HG03378 (cell line): ENCODE measurements around the gene SULT4A1.

ENCODE experiments used
- ATAC-seq: cut with Tn5 transposase; IDR thresholded peaks from one replicate; pipeline ENCODE4 v1.9.1; 2021; ENCODE audit warnings: mild to moderate bottlenecking, moderate library complexity; ENCODE audit not compliant: unreplicated experiment

Gene SULT4A1

DNA sequence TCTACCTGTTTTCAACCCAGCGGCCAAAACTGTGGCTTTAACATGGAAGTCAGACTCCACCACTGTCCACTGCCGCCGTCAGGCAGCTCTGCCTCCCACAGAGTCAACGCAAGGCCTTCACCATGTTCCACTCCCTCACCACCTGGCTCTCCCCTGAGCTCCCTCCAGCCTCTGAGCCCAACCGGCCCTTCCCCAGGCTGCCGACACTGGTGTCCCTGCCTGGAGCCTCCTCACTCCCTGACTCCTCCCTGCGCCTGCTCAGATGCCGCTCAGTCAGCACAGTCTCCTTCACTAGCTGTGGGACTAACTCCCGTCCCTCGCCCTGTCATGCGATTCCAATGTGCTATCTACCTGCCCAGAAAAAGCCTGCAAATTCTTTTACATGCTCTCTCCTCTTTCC lies 16.3 kb downstream of the SULT4A1 start:
- no peak for ATAC-seq

DNA sequence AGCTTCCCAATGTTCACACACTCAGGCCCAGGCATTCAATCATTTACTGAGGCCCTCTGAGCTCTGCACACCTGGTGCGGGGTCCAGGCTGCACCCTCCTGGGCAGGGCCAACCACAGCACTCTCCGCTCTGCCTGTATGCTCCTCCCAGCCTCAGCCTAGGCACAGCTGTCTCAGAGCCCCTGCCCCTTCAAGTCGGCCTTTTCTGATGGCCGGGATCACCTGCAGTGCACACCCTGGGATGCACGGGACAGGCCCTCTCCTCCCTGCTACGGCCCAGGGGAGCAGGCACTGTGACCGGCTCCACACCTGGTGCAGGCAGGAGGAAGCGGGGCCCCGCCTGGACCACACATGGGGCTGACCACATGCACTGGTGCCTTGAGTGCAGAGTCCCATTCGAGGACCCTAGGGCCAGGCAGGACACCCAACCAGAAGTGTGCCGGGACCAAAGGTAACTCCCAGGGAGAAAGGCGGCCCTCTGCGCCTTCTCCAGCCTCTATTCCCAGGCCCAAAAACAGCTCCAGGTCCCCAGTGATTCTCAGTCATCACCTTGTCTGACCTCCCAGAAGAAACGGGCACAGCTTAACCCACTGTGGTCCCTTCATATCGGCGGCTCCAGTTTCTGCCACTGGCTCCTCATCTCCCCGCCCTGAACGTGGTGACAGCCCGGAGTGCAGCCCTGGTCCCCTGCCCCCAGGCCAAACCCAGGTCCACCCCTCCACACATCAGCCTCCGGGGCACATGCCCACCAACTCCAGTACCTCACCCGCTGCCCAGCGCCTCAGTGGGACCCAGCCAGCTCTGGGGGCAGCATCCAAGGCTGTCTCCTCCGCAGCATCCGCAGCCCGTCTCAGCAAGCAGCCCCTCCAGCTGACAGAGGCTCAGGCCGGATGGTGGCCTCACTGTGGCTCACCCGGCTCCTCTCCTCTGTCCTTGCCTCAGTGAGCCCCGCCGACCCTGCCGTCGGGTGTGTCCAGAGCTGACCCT lies 17.5 kb downstream of the SULT4A1 start:
- ATAC-seq, result no peak

DNA sequence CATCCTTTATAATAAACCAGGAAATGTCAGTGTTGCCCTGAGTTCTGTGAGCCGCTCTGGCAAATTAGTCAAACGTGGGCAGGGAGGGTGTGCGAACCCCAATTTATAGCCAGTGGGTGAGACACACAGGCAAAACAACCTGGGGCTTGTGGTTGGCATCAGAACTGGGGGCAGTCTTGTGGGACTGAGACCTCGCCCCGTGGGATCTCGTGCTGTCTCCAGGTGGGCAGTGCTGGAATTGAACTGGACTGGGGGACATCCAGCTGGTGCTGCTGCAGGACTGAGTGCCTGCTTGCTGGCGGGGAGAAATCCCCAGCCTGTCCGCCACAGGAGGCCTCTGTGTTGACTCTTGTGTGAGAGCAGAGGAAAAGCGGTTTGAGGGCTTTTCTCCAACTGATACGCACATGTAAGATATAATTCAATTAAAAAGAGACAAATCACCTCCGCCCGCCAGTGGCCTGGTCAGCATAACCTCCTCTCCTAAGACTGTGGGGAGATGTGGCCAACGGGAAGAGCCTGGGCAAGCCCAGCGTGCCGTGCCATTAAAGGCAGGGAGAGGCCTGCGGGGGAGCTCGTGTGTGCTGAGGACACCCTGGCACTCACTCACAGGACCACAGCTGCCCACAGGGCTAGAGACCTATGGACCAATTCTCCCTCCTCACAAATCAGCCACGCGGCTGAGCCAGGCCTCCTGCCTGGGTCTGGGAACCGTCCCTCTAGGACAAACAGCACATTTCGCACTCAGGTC lies 18.4 kb downstream of the SULT4A1 start:
- no peak for ATAC-seq

DNA sequence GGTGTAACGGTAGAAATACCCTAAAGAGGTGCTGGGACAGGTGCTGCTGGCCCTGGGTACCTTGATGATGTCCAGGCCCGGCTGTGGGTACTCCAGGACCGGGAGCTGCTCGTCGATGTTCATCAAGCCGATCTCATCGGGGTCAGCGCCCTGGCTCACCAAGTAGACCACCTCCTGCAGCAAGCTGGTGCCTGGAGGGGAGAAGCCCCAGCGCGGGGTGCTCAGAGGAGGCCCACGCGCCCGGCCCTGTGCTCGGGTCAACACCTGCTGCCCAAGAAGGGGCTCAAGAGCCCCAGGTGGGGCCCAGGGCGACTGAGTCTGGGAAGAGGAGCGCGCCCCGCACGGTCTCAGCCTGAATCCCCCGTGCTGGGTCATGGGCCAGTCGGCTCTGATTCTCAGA lies 20.6 kb downstream of the SULT4A1 start:
- no peak for ATAC-seq

GRCh38 chr22:43840851-43841250 lies 21.5 kb downstream of the SULT4A1 start:
- no peak for ATAC-seq

DNA sequence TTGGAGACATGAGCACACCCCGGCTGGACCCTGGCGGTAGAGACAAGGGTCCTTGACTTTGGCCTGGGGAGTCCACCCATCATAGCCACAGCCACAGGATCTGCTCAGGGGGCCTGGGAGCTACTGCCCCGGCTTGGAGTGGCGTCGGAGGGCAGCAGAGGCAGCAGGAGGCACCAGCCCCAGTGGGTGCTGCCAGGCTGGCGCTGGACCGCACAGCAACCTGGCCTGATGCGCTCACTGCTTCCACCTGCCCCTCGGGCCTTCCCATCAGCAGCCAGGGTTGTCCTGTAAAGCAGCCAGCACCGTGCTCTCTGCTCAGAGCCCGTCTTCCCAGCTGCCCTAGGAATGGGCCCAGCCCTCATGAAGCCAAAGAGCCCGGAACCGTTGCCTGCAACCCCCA lies 21.9 kb downstream of the SULT4A1 start:
- no peak for ATAC-seq

DNA sequence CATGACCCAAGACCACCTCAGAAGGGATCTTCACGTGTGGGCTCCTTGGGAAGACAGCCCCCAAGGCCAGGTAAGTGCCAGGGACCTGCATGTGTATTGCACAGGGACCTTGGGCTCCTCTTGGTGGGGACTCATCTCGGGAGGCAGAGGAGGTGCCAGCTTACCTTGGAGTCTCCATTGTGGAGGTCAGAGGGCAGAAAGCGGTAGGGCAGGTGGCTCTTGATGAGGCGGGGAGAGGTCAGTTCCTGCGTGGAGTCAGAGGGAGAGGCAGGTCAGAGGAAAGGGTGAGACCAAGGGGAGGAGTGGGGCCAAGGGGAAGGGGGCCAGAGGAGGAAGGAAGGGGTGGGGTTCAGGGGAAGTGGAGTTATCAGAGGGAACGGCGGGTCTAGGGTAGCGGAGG lies 22.5 kb downstream of the SULT4A1 start:
- ATAC-seq, result no peak

GRCh38 chr22:43838571-43839307 lies 23.6 kb downstream of the SULT4A1 start:
- ATAC-seq, result no peak

DNA sequence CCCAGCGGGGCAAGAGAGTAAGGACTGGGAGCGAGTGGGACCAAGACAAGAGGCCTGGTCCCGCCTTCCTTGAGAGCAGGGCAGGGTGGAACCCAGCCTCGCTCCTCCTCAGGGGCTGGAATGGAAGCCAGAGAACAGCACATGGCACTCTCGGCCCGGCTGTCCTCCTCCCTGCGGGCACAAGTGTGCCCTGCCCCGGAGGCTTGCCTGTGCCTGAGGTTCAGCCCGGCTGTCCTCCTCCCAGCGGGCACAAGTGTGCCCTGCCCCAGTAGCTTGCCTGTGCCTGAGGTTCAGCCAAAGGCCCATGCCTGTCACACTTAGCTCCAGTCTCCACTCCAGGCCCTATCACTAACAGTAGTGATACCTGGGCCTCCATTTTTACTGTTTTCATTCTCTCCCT lies 24.2 kb downstream of the SULT4A1 start:
- no peak for ATAC-seq

GRCh38 chr22:43837666-43838065 lies 24.6 kb downstream of the SULT4A1 start:
- ATAC-seq, result no peak

DNA sequence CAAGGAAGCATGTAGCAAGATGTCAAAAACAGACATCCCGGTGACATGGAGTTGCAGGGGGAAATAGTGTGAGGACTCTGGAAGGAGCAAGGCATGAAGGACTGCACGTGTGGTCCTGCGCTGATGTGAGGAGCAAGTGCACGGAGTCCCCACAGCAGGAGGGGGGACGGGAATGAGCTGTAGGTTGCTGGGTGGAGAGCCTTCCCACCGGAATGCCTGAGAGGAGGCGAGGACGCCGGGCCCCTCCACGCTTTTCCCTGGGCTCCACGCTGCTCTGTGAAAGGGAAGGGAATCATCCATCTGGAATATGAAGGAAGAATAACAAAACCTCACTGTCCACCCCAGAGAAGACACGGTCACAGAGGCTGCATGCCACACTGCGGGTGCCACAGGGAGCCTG lies 26.6 kb downstream of the SULT4A1 start:
- no peak for ATAC-seq

GRCh38 chr22:43835166-43835565 lies 27.1 kb downstream of the SULT4A1 start:
- no peak for ATAC-seq

- ATAC-seq, result no peak
Measured at GRCh38 chr22:43833286-43834240, 28.8 kb downstream of the SULT4A1 start.

DNA sequence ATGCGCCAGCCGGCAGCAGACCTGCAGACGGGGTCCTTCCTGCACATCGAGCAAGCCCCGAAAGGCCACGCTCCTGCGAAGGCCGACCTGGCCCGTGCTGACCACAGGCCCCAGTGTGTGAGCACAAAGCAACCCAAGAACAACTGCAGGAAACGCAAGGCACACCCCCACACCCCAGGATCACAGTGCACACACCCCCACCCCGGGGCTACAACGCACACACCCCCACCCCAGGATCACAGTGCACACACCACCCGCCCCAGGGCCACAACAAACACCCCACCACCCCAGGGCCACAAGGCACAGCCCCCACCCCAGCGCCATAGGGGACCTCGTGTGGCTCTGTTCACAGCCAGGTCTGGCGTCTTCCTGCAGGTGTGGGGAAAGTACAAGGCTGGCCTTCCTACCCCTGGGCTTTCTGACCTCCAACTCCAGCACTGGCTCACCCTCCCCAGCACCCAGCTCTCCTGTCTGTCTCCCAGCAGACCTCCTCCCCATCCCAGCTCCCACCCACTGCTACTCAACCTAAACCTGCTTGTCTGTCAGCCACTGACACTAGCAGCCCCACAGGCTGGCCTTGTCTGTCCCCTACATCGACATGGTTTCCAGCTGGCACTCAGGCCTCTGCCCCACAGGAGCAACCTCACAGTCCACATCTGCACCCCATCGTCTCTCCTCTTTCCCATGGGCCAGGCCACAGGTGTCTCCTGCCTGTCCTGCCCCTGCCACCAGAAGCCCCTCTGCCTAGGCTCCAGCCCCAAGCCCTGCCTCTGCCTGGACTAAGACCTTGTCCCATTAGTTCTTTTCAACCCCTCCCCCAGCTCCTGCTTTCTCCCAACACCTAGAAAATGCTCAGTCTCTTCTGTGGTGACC lies 29.7 kb downstream of the SULT4A1 start:
- no peak for ATAC-seq

DNA sequence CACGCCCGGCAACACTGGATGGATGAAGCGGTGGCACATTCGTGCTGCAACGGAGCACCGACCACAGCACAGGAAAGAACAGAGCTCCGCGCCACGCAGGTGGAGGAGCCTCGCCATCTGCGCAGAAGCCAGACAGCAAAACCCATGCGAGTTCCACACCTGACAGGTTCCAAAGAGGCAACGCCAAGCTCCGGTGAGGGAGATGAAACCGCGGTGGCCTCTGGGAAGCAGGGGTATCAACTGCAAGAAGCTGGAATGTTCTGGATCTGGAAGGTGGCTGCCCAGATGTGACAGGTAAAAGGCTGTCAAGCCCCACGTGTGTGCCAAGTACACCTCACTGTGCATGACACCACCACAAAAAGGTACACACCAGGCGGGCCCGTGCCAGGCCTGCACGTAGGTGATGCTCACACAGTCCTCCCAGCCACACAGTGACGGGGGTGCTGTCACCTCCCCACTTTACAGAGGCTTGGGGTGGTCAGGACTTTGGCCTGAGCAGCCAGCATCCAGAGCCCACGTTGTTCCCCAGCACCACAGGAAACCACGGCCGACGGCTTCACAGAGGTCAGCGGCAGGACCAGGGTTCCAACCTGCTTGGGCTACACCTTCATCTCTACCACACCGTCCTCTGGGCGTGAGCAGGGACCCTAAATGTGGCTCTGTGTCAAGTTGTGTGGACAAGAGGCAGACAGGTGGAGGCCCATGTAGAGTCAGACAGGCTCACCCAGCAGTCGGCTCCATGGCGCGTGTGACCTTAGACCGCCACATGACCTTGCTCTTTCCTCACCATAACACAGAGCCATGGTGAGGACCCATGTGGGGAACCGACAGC lies 30.5 kb downstream of the SULT4A1 start:
- ATAC-seq, result no peak

DNA sequence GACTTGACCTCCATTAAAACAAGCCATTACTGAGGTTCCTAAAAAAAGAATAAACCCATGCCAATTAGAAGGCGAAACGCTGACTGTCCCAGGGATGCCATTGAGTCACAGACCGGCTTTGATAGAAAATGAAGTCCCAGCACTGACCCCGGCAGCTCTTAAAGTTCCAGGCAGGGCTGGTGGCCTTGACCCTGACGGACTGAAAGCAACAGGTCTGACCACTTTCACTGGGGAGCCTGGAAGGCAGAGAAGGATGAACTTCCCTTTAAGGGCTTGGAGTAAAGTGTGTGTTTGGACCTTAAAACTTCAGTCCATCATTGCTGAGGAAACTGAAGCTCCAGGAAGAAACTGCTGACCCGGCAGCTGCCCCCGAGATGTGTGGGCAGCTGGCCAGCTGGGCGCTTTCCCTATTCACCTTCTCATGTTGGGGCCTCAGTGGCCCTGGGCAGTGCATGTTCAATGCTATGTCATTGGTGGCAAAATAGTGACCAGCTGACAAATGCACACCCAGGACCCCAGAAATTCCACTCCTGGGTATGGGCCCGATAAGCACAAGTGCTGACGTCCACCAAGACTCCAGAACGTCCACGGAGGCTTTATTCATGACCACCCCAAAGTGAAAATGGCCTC lies 31.3 kb downstream of the SULT4A1 start:
- no peak for ATAC-seq

DNA sequence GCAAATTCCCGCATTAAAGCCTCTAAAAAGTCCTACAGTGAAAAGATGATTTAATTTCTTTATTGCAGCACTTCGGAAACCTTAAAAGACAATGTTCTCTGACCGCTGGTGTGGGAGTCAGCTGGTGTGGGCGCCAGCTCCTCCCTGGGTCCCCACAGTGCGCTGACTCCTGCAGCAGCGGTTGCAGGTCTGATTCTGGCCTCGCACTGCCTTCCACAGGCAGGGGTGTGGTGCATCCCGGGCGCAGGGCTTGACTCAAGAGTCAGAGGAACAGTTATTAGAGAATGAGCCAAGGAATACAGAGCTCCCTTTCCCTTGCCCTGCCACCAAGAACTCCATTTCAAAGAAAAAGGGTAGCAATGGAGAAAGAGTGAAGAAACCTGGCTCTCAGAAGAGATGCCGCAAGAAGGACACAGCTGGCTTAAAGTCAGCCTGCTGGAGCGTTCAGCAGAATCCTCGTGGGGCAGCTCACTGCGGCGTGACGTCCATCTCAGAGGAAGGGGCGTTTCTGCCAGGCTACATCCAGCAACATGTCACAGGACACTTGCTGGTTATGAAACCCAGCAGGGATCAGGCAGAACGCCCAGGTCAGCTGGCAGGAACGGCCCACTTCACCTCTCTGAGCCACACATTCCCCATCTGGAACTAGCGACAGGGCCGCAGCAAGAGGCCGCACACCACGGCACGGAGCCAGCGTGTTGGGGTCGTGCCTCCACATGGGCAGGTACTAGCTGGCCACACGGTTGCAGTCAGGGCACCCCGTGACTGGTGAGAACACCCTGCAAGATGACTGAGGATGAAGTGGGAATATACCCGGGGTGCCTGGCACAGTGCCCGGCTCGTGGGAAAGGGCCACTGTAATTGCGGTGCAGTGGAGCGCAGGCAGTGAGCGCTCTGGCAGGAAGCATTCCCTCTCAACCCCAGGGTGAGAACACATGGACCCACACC lies 32.1 kb downstream of the SULT4A1 start:
- no peak for ATAC-seq
